Fibroblast of lung (primary cell): ENCODE measurements around the gene ETF1.

Experiments used
- CTCF ChIP-seq, 2 donors: IDR thresholded peaks in 1 of 2; conservative IDR thresholded peaks in 1 of 2; 1 replicate in 1 of 2; 2 replicates in 1 of 2; pipeline ENCODE4 v1.5.1; 2011 to 2012; ENCODE audit warnings: low read length in 2 of 2, control low read depth in 1 of 2, inconsistent platforms in 1 of 2, low read depth in 1 of 2, mild to moderate bottlenecking in 1 of 2
- EZH2 ChIP-seq: IDR thresholded peaks from 2 replicates; pipeline ENCODE4 v1.5.1; 2012; ENCODE audit warnings: low read length, control low read depth, mild to moderate bottlenecking; ENCODE audit errors: missing control alignments

DNA sequence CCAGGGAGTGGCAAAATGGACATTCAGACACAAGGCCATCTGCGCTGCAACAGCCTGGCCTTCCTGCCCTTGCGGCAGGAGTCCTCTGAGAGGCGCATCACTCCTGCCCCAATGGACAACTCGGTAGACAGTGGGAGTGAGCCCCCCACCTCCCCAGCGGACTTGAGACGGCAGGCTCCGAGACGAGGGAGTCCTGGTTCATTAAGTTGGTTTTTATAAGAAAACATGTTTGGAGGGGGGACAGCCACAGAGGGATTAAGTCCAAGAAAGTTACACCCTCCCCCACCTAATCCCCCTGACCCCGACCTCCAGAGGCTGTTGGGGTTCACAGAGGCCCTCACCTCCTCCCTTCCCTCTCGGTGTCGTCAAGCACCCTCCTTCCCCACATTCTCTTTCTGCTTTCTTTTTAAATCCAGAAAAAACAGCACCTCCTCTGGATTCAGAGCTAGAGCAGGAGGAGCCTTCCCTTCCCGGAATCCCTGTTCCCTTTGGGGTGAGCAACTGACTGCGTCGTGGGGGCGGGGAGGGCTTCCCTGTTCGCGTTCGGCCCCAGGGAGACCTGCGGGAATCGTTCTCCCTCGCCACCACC lies 79.5 kb downstream of the ETF1 start:
- no peak for TF ChIP-seq EZH2
- TF ChIP-seq CTCF (conservative IDR thresholded peaks at IDR 0.05 in 1 of 2, IDR thresholded peaks at IDR 0.05 in 1 of 2; ENCODE audit: low read depth in 1 of 2, low read length in 2 of 2), result no peak
